22Rv1 (cell line): ENCODE results near the gene SARS2.

ENCODE experiments used
- H3K27ac ChIP-seq: fragments of 450-650 bp; 2 replicates; pipeline ENCODE4 v1.5.1; 2017
- ZFX ChIP-seq: fragments of 450-650 bp; IDR thresholded peaks from 2 replicates; pipeline ENCODE4 v1.6.1; 2017; ENCODE audit warnings: antibody characterized with exemption, borderline replicate concordance
- TF ChIP-seq, protein P1 (sequence below): fragments of 450-650 bp; IDR thresholded peaks from 2 replicates; pipeline ENCODE4 v1.5.1; 2017; ENCODE audit warnings: mild to moderate bottlenecking

SARS2 gene

DNA sequence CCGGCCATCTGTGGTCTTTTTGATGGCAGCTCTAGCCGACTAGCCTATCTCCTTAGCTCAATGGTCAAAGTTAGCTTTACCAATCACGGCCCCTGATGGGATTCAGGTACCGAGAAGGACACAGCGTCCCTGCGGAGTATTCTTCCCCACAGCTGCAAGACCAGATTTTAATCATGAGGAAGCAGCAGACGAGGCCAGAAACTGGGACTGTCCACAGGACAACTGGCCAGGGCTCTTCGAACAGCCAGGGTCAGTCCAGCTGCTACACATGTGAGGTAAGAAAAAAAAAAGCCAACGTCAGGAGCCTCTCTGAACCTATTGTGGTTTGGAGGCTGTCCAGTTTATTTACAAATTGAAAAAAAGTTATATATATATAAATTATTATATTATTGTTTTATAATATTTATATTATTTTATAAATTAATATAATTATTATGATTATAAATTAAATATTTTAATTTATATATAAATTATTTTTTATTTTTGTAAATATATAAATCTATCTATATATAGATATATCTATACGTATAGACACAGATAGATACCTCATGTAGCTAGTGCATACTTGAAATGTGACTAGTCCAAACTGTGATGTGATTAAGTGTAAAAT lies 63.3 kb downstream of the SARS2 start:
- no peak for TF ChIP-seq ZFX
- TF ChIP-seq, protein P1, sequence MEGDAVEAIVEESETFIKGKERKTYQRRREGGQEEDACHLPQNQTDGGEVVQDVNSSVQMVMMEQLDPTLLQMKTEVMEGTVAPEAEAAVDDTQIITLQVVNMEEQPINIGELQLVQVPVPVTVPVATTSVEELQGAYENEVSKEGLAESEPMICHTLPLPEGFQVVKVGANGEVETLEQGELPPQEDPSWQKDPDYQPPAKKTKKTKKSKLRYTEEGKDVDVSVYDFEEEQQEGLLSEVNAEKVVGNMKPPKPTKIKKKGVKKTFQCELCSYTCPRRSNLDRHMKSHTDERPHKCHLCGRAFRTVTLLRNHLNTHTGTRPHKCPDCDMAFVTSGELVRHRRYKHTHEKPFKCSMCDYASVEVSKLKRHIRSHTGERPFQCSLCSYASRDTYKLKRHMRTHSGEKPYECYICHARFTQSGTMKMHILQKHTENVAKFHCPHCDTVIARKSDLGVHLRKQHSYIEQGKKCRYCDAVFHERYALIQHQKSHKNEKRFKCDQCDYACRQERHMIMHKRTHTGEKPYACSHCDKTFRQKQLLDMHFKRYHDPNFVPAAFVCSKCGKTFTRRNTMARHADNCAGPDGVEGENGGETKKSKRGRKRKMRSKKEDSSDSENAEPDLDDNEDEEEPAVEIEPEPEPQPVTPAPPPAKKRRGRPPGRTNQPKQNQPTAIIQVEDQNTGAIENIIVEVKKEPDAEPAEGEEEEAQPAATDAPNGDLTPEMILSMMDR: no peak
- H3K27ac ChIP-seq: no peak overlapping the region
